Panc1 (cell line): Measurements from ENCODE around the gene TK2.

Experiments
- CTCF ChIP-seq: fragments of 450-650 bp; IDR thresholded peaks from 2 replicates; pipeline ENCODE4 v1.5.1; 2017; ENCODE audit warnings: mild to moderate bottlenecking
- POLR2AphosphoS5 ChIP-seq: IDR thresholded peaks from 2 replicates; pipeline ENCODE4 v1.6.1; 2012; ENCODE audit warnings: mild to moderate bottlenecking, low read depth, low read length, moderate library complexity
- SIN3A ChIP-seq: IDR thresholded peaks from 2 replicates; pipeline ENCODE4 v1.6.1; 2012; ENCODE audit warnings: low read depth, mild to moderate bottlenecking, low read length, moderate library complexity, borderline replicate concordance; ENCODE audit not compliant: insufficient read depth
- TCF7L2 ChIP-seq: IDR thresholded peaks from 2 replicates; pipeline ENCODE4 v1.6.1; 2011; ENCODE audit warnings: mild to moderate bottlenecking, low read depth, low read length, inconsistent platforms
- TF ChIP-seq, protein P1 (sequence below), 2 experiments: IDR thresholded peaks; 2 replicates each; pipeline ENCODE4 v1.6.1; 2011 to 2012; ENCODE audit warnings: low read depth in 2 of 2, control low read depth in 1 of 2, low read length in 1 of 2, mild to moderate bottlenecking in 1 of 2, moderate library complexity in 1 of 2; ENCODE audit not compliant: insufficient read depth in 1 of 2

- TF ChIP-seq CTCF, result no peak
- TF ChIP-seq POLR2AphosphoS5, result no peak
- no peak for TF ChIP-seq TCF7L2
- TF ChIP-seq, protein P1, sequence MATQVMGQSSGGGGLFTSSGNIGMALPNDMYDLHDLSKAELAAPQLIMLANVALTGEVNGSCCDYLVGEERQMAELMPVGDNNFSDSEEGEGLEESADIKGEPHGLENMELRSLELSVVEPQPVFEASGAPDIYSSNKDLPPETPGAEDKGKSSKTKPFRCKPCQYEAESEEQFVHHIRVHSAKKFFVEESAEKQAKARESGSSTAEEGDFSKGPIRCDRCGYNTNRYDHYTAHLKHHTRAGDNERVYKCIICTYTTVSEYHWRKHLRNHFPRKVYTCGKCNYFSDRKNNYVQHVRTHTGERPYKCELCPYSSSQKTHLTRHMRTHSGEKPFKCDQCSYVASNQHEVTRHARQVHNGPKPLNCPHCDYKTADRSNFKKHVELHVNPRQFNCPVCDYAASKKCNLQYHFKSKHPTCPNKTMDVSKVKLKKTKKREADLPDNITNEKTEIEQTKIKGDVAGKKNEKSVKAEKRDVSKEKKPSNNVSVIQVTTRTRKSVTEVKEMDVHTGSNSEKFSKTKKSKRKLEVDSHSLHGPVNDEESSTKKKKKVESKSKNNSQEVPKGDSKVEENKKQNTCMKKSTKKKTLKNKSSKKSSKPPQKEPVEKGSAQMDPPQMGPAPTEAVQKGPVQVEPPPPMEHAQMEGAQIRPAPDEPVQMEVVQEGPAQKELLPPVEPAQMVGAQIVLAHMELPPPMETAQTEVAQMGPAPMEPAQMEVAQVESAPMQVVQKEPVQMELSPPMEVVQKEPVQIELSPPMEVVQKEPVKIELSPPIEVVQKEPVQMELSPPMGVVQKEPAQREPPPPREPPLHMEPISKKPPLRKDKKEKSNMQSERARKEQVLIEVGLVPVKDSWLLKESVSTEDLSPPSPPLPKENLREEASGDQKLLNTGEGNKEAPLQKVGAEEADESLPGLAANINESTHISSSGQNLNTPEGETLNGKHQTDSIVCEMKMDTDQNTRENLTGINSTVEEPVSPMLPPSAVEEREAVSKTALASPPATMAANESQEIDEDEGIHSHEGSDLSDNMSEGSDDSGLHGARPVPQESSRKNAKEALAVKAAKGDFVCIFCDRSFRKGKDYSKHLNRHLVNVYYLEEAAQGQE (IDR thresholded peaks at IDR 0.05; ENCODE audit: insufficient read depth in 1 of 2, low read depth in 2 of 2, low read length in 1 of 2), result no peak
- TF ChIP-seq SIN3A, result no peak
Measured at GRCh38 chr16:66510298-66510697, 39.6 kb downstream of the TK2 start.
